Measurements from ENCODE around the gene COL9A1.
A peak's percentile ranks its signal among the peaks of the same experiment; 100 is the strongest.

Gene COL9A1

GRCh38 chr6:70289299-70289698 is 13.6 kb downstream of the COL9A1 start:
- no peak overlapping the region for H3K4me3 ChIP-seq (ENCODE audit: low read depth, low read length)
- no peak overlapping the region for H3K27ac ChIP-seq (ENCODE audit: low read depth, low read length)
- no peaks in the 10 kb centered on the region for H3K36me3 ChIP-seq (ENCODE audit: insufficient read depth, low read length)
- H3K79me2 ChIP-seq (ENCODE audit: control insufficient read depth, insufficient read depth, low read length, unreplicated experiment) = no peaks in the 10 kb centered on the region
- no peak overlapping the region for H2AFZ ChIP-seq (ENCODE audit: low read length, unreplicated experiment)
- peaks cover 94% of the 10 kb centered on the region for H3K27me3 ChIP-seq (ENCODE audit: insufficient read depth, low read length)
- H3K4me1 ChIP-seq (ENCODE audit: control insufficient read depth, insufficient read depth, low read length, unreplicated experiment) = no peaks in the 10 kb centered on the region

DNA sequence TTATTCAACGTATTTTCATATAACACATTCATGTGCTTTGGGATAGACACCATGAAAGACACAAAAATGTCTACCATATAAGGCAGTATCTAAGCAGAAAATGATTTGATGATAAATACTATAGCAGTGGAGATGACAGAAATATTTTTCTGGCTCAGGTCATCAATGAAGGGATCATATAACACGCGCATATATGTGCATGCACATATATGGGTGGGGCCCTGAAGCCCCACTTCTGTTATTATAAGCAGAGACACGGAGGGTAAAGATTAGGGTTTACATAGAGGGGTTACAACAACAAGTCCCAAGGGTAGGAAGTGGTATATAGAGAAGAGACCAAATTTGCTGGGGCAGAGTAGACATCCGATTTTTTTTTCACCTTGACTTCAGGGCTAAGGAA is 16.0 kb downstream of the COL9A1 start:
- H3K4me1 ChIP-seq (ENCODE audit: control insufficient read depth, insufficient read depth, low read length, unreplicated experiment) = no peaks in the 10 kb centered on the region
- no peak overlapping the region for H3K4me3 ChIP-seq (ENCODE audit: low read depth, low read length)
- peaks cover 95% of the 10 kb centered on the region for H3K27me3 ChIP-seq (ENCODE audit: insufficient read depth, low read length)
- no peak overlapping the region for H2AFZ ChIP-seq (ENCODE audit: low read length, unreplicated experiment)
- H3K27ac ChIP-seq (ENCODE audit: low read depth, low read length) = no peak overlapping the region
- H3K36me3 ChIP-seq (ENCODE audit: insufficient read depth, low read length) = no peaks in the 10 kb centered on the region
- no peaks in the 10 kb centered on the region for H3K79me2 ChIP-seq (ENCODE audit: control insufficient read depth, insufficient read depth, low read length, unreplicated experiment)

DNA sequence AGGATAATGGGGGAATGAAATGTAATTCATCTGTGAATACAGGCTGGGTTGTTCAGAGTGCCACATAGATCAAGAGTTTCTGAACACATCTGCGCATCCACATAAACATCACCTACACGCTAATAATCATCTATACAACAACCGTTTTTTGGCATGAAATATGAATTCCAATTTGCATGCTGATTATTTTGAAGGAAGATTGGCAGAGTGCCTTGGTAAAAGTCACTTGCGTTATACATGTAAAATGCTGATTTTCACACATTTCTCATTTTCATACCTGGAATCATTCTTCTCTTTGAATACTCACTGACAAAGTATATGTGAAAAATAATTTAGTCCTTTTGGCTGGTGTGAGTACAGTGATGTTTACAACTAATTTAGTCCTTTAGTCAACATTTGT is 17.7 kb downstream of the COL9A1 start:
- Histone ChIP-seq H3K4me3 (ENCODE audit: low read depth, low read length) (no peak overlapping the region), H3K36me3 (ENCODE audit: insufficient read depth, low read length) (no peaks in the 10 kb centered on the region), H3K27ac (ENCODE audit: low read depth, low read length) (no peak overlapping the region), H3K4me1 (ENCODE audit: control insufficient read depth, insufficient read depth, low read length, unreplicated experiment) (no peaks in the 10 kb centered on the region), H2AFZ (ENCODE audit: low read length, unreplicated experiment) (no peak overlapping the region), H3K27me3 (ENCODE audit: insufficient read depth, low read length) (peaks cover 95% of the 10 kb centered on the region), H3K79me2 (ENCODE audit: control insufficient read depth, insufficient read depth, low read length, unreplicated experiment) (no peaks in the 10 kb centered on the region)

DNA sequence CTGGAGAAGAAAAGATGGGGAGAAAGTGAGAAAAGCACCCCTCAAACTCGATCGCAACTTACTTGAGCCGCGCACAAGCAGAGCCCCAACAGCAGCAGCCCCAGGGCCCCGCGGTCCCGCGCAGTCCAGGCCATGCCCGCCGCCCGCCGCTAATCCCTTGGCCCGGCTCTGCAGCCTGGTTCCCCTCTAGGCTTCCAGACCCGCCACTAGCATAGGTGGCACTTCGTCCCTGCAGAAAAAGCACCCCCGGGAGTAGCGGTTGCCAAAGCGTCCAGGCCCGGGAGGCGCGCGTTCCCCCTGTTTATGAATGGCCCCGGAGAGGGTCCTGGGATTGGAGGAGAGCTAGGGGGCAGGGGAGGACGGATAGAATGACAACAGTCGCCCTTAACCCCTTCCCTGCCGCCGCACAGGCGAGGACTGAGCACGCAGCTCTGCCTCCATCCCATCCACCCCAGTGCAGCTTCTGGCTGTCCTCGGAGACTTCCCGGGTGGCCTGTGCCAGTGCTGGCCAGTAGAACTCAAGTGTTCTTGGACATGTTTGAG is 19.9 kb downstream of the COL9A1 start:
- peaks cover 96% of the 10 kb centered on the region for H3K27me3 ChIP-seq (ENCODE audit: insufficient read depth, low read length)
- no peaks in the 10 kb centered on the region for H3K36me3 ChIP-seq (ENCODE audit: insufficient read depth, low read length)
- peak overlapping the region; percentile 37; the same call in 1 of the 2 replicates for H3K4me3 ChIP-seq (ENCODE audit: low read depth, low read length)
- H3K27ac ChIP-seq (ENCODE audit: low read depth, low read length) = no peak overlapping the region
- no peaks in the 10 kb centered on the region for H3K79me2 ChIP-seq (ENCODE audit: control insufficient read depth, insufficient read depth, low read length, unreplicated experiment)
- H3K4me1 ChIP-seq (ENCODE audit: control insufficient read depth, insufficient read depth, low read length, unreplicated experiment) = no peaks in the 10 kb centered on the region
- no peak overlapping the region for H2AFZ ChIP-seq (ENCODE audit: low read length, unreplicated experiment)

GRCh38 chr6:70282312-70282918 is 20.5 kb downstream of the COL9A1 start:
- H3K79me2 ChIP-seq (ENCODE audit: control insufficient read depth, insufficient read depth, low read length, unreplicated experiment) = no peaks in the 10 kb centered on the region
- H3K4me3 ChIP-seq (ENCODE audit: low read depth, low read length) = peak overlapping the region; percentile 37; the same call in 1 of the 2 replicates
- peaks cover 90% of the 10 kb centered on the region for H3K27me3 ChIP-seq (ENCODE audit: insufficient read depth, low read length)
- H3K27ac ChIP-seq (ENCODE audit: low read depth, low read length) = no peak overlapping the region
- H3K36me3 ChIP-seq (ENCODE audit: insufficient read depth, low read length) = no peaks in the 10 kb centered on the region
- H2AFZ ChIP-seq (ENCODE audit: low read length, unreplicated experiment) = peak overlapping the region; percentile 12
- no peaks in the 10 kb centered on the region for H3K4me1 ChIP-seq (ENCODE audit: control insufficient read depth, insufficient read depth, low read length, unreplicated experiment)

DNA sequence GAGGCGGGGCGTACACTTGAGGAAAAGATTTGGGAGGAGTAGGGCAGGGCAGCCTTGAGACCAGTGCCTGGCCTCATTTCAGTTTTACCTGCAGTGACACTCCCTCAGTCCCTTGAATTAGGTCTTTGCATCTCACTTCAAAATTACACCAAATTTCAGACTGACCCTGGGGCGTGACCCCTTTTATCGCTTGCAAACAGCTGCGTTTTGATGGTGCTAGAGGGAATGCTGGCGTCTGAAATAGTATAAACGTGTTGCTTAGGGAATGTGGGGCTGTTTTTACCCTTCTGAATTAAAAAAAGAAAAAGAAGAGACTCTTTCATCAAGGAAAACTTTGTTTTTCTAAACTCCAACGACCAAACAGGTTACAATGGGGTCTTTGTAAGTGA is 21.0 kb downstream of the COL9A1 start:
- H3K79me2 ChIP-seq (ENCODE audit: control insufficient read depth, insufficient read depth, low read length, unreplicated experiment) = no peaks in the 10 kb centered on the region
- peak overlapping the region; percentile 37; the same call in 1 of the 2 replicates for H3K4me3 ChIP-seq (ENCODE audit: low read depth, low read length)

GRCh38 chr6:70280400-70280853 is 22.5 kb downstream of the COL9A1 start:
- H3K27ac ChIP-seq (ENCODE audit: low read depth, low read length) = no peak overlapping the region
- no peak overlapping the region for H2AFZ ChIP-seq (ENCODE audit: low read length, unreplicated experiment)
- no peaks in the 10 kb centered on the region for H3K79me2 ChIP-seq (ENCODE audit: control insufficient read depth, insufficient read depth, low read length, unreplicated experiment)
- H3K36me3 ChIP-seq (ENCODE audit: insufficient read depth, low read length) = no peaks in the 10 kb centered on the region
- no peak overlapping the region for H3K4me3 ChIP-seq (ENCODE audit: low read depth, low read length)
- H3K4me1 ChIP-seq (ENCODE audit: control insufficient read depth, insufficient read depth, low read length, unreplicated experiment) = no peaks in the 10 kb centered on the region
- peaks cover 87% of the 10 kb centered on the region for H3K27me3 ChIP-seq (ENCODE audit: insufficient read depth, low read length)

More for the DNA sequence above, 21.0 kb downstream of the COL9A1 start:
- Histone ChIP-seq H3K4me1 (ENCODE audit: control insufficient read depth, insufficient read depth, low read length, unreplicated experiment) (no peaks in the 10 kb centered on the region), H3K36me3 (ENCODE audit: insufficient read depth, low read length) (no peaks in the 10 kb centered on the region), H2AFZ (ENCODE audit: low read length, unreplicated experiment) (peak overlapping the region; percentile 12), H3K27ac (ENCODE audit: low read depth, low read length) (no peak overlapping the region), H3K27me3 (ENCODE audit: insufficient read depth, low read length) (peaks cover 87% of the 10 kb centered on the region)

DNA sequence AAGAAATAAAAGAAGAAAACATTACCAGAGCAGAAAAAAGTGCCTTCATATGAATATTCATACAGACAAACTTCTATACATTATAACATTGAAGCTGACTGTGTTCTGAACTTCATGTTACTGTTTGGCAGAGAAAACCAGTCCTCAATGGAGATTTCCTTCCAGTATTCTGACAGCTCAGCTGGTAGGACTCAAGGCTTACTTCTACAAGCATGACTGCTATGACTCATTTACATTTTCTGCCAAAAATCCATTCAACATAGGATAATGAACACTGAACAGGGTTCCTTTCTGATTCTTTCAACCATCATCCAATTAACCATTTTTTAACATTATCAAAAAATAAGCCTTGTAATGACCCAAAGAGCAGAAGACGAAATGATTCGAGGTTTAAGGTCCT is 25.4 kb downstream of the COL9A1 start:
- Histone ChIP-seq H3K4me3 (ENCODE audit: low read depth, low read length) (no peak overlapping the region), H3K27me3 (ENCODE audit: insufficient read depth, low read length) (peaks cover 80% of the 10 kb centered on the region), H3K4me1 (ENCODE audit: control insufficient read depth, insufficient read depth, low read length, unreplicated experiment) (no peaks in the 10 kb centered on the region), H3K36me3 (ENCODE audit: insufficient read depth, low read length) (no peaks in the 10 kb centered on the region), H3K79me2 (ENCODE audit: control insufficient read depth, insufficient read depth, low read length, unreplicated experiment) (no peaks in the 10 kb centered on the region), H2AFZ (ENCODE audit: low read length, unreplicated experiment) (no peak overlapping the region), H3K27ac (ENCODE audit: low read depth, low read length) (no peak overlapping the region)

DNA sequence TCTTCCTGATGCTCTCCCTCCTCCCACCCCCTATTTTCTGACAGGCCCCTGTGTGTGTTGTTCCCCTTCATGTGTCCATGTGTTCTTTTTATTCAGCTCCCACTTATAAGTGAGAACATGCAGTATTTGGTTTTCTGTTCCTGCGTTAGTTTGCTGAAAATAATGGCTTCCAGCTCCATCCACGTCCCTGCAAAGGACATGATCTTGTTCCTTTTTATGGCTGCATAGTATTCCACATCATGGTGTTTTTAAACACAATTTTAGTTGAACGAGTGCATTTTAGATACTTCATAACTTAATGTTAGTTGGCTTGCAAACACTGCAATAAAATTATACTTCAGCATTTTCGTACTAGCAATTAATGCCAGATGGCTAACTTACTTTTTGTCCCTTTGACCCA is 28.5 kb downstream of the COL9A1 start:
- Histone ChIP-seq H3K4me3 (ENCODE audit: low read depth, low read length) (no peak overlapping the region), H3K4me1 (ENCODE audit: control insufficient read depth, insufficient read depth, low read length, unreplicated experiment) (no peaks in the 10 kb centered on the region), H3K27me3 (ENCODE audit: insufficient read depth, low read length) (peaks cover 81% of the 10 kb centered on the region), H3K36me3 (ENCODE audit: insufficient read depth, low read length) (no peaks in the 10 kb centered on the region), H3K79me2 (ENCODE audit: control insufficient read depth, insufficient read depth, low read length, unreplicated experiment) (no peaks in the 10 kb centered on the region), H2AFZ (ENCODE audit: low read length, unreplicated experiment) (no peak overlapping the region), H3K27ac (ENCODE audit: low read depth, low read length) (no peak overlapping the region)

- H3K4me3 ChIP-seq (ENCODE audit: low read depth, low read length) = no peak overlapping the region
- H3K27ac ChIP-seq (ENCODE audit: low read depth, low read length) = no peak overlapping the region
- H2AFZ ChIP-seq (ENCODE audit: low read length, unreplicated experiment) = no peak overlapping the region
- H3K4me1 ChIP-seq (ENCODE audit: control insufficient read depth, insufficient read depth, low read length, unreplicated experiment) = no peaks in the 10 kb centered on the region
- H3K79me2 ChIP-seq (ENCODE audit: control insufficient read depth, insufficient read depth, low read length, unreplicated experiment) = no peaks in the 10 kb centered on the region
- no peaks in the 10 kb centered on the region for H3K36me3 ChIP-seq (ENCODE audit: insufficient read depth, low read length)
- H3K27me3 ChIP-seq (ENCODE audit: insufficient read depth, low read length) = peaks cover 85% of the 10 kb centered on the region
These were observed 30.8 kb downstream of the COL9A1 start for GRCh38 chr6:70272071-70272470.

DNA sequence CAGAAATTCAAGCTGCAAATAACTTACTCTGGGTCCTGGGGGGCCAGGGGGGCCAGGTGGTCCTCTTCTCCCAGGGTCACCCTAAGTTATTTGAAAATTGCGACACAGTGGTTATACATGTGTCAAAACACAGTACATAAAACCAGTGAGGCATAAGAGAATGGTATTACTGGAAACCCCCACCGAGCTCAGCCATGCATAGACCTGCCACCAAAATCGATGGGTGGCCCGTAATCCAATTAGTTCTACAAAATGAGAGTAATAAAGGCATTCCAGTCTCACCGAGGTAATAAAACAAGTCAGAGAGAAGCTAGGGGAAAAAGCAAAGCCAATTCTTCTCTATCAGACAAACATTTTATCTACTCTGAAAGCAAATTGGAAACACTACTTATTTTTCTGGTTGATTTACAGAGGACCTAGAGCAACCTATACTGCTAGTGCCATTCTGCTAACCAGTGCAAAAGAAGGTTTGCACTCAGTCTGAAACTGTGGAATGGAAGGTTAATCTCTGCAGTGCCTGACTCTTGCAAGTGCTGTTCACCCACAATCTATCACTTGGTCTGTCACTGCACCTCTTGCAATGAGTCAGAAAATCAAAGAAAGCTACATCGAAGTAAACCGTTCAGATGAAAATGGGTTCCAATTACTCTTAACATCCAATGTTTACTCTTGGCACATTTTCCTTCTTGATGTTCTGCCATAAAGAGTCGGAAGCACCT is 32.4 kb downstream of the COL9A1 start:
- no peak overlapping the region for H2AFZ ChIP-seq (ENCODE audit: low read length, unreplicated experiment)
- no peaks in the 10 kb centered on the region for H3K79me2 ChIP-seq (ENCODE audit: control insufficient read depth, insufficient read depth, low read length, unreplicated experiment)
- H3K27me3 ChIP-seq (ENCODE audit: insufficient read depth, low read length) = peaks cover 84% of the 10 kb centered on the region
- H3K27ac ChIP-seq (ENCODE audit: low read depth, low read length) = no peak overlapping the region
- no peaks in the 10 kb centered on the region for H3K4me1 ChIP-seq (ENCODE audit: control insufficient read depth, insufficient read depth, low read length, unreplicated experiment)
- H3K4me3 ChIP-seq (ENCODE audit: low read depth, low read length) = no peak overlapping the region
- no peaks in the 10 kb centered on the region for H3K36me3 ChIP-seq (ENCODE audit: insufficient read depth, low read length)
